ENCODE measurements around the gene SERPINH1. TPM values are rescaled to one million over a fixed set of nuclear protein-coding genes. Genes with fewer than 3 reads are reported as not detected.

SERPINH1 gene
- total RNA-seq, 1 donor from 2014 or later = 234 TPM

DNA sequence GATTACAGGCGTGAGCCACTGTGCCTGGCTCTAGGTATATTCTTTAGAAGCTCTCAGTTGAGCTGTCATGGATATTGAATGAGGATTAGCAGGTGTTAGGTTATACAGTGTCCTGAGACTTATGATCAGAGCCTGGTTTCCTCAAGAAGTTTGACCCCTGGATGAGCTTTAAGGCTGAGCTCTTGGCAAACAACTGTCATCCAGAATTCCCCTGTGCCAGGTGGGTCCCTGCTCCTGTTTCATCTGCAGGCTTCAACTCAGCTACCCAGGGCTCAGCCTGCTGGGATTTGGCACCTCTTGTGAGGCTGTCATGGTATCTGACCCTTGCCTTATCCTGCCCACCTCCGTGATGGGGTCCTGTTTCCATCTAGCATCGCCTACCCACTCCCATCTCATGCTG is 24.3 kb downstream of the SERPINH1 start:
- H3K4me3 Mint-ChIP-seq (ENCODE audit: low read depth) = no peak overlapping the region
- no peaks in the 10 kb centered on the region for H3K9me3 Mint-ChIP-seq (ENCODE audit: low read depth)
- no peaks in the 10 kb centered on the region for H3K36me3 Mint-ChIP-seq (ENCODE audit: insufficient read depth)
- DNase-seq (ENCODE audit: low spot score, unreplicated experiment) = no peak
- TF ChIP-seq, protein P1, sequence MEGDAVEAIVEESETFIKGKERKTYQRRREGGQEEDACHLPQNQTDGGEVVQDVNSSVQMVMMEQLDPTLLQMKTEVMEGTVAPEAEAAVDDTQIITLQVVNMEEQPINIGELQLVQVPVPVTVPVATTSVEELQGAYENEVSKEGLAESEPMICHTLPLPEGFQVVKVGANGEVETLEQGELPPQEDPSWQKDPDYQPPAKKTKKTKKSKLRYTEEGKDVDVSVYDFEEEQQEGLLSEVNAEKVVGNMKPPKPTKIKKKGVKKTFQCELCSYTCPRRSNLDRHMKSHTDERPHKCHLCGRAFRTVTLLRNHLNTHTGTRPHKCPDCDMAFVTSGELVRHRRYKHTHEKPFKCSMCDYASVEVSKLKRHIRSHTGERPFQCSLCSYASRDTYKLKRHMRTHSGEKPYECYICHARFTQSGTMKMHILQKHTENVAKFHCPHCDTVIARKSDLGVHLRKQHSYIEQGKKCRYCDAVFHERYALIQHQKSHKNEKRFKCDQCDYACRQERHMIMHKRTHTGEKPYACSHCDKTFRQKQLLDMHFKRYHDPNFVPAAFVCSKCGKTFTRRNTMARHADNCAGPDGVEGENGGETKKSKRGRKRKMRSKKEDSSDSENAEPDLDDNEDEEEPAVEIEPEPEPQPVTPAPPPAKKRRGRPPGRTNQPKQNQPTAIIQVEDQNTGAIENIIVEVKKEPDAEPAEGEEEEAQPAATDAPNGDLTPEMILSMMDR (IDR thresholded peaks at IDR 0.05; ENCODE audit: unreplicated experiment) = no peak
- peaks cover 6% of the 10 kb centered on the region for H3K4me1 Mint-ChIP-seq (ENCODE audit: low read depth)
- H3K27me3 Mint-ChIP-seq = no peaks in the 10 kb centered on the region
- H3K27ac Mint-ChIP-seq = no peak overlapping the region

DNA sequence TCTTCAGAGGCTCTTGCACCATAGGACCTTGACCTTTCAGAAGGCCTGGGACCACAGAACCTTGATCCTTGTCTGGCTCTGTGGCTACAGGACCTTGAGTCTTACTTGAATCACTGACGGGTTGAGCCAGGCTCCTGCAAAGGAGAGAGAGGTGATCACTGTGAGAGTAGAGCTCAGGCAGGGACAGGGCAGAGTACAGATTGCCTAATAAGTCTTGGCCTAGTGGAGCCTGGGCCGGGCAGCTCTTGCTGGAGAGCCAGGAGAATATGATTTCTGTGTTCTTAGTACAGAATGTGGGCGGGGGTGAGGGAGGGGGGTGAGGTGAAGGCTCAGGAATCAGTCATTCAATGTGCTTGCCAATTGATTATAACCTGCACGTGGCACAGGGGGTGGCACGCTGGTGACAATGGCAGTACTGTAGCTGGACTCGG is 26.0 kb downstream of the SERPINH1 start:
- H3K36me3 Mint-ChIP-seq (ENCODE audit: insufficient read depth) = no peaks in the 10 kb centered on the region
- H3K27ac Mint-ChIP-seq = no peak overlapping the region
- H3K27me3 Mint-ChIP-seq = peaks cover 3% of the 10 kb centered on the region
- TF ChIP-seq, protein P1 (IDR thresholded peaks at IDR 0.05; ENCODE audit: unreplicated experiment) = no peak
- no peak for DNase-seq (ENCODE audit: low spot score, unreplicated experiment)
- peaks cover 14% of the 10 kb centered on the region for H3K4me1 Mint-ChIP-seq (ENCODE audit: low read depth)
- H3K4me3 Mint-ChIP-seq (ENCODE audit: low read depth) = no peak overlapping the region
- no peaks in the 10 kb centered on the region for H3K9me3 Mint-ChIP-seq (ENCODE audit: low read depth)

DNA sequence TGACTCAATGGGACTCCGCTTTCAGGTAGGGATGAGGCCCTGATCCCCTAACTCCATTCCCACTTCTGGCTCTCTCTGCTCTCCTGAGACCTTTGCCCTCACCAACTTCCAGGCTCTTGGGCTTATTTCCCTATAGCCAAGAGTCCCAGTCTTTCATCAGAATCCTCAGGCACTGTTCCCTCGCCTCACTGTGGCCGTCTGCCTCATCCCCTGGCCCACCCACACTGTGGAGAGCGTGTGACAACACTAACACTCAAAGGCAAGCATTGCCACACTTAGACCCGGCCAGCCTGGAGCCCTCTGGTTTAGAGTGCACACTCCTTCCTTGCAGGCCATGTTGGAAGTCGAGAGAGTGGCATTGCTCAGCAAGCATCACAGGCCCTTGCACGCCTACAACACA is 27.0 kb downstream of the SERPINH1 start:
- H3K9me3 Mint-ChIP-seq (ENCODE audit: low read depth) = no peaks in the 10 kb centered on the region
- H3K27me3 Mint-ChIP-seq = peaks cover 3% of the 10 kb centered on the region
- H3K4me3 Mint-ChIP-seq (ENCODE audit: low read depth) = no peak overlapping the region
- peaks cover 16% of the 10 kb centered on the region for H3K4me1 Mint-ChIP-seq (ENCODE audit: low read depth)
- H3K27ac Mint-ChIP-seq = no peak overlapping the region
- H3K36me3 Mint-ChIP-seq (ENCODE audit: insufficient read depth) = no peaks in the 10 kb centered on the region
- DNase-seq (ENCODE audit: low spot score, unreplicated experiment) = no peak
- TF ChIP-seq, protein P1 (IDR thresholded peaks at IDR 0.05; ENCODE audit: unreplicated experiment) = no peak

DNA sequence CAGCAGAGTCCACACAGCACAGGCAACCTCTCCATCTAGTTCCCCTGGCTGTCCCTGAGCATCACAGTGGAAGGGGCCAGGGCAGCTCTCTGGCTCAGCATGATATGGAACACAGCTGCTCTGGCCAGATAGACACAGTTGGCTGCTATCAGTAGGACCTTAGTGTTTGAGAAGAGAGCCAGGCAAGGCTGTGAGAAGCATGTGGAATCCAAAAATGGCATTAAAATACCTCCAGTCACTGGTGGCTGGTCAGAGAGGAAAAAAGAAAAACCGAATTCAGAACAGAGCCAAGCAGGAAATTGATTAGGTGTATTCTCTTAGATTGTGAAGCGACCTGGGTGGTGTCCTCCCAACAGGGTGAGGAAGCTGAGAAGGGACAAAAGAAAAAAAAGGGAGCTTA is 27.9 kb downstream of the SERPINH1 start:
- no peak overlapping the region for H3K27ac Mint-ChIP-seq

DNA sequence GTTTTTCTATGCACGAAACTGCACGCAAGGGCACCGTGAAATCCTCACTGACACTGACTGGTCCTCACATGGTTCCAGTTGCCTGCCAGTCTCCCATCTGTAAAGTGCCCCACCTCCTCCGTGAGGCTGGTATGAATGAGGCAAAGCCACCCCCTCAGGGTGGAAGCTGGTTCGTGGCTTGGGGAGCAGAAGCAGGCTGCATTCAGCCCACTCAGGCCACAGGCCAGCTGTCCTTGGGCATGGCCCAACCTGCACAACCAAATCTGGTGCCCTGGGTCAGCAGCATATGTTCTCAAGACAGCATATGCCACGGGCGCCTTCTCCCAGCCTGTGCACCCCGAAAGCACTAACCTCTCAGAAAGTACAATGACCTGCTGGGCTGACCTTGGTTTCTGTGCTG is 29.3 kb downstream of the SERPINH1 start:
- DNase-seq (ENCODE audit: low spot score, unreplicated experiment) = no peak

More for the DNA sequence above, 27.9 kb downstream of the SERPINH1 start:
- peaks cover 3% of the 10 kb centered on the region for H3K27me3 Mint-ChIP-seq
- H3K36me3 Mint-ChIP-seq (ENCODE audit: insufficient read depth) = no peaks in the 10 kb centered on the region
- no peak overlapping the region for H3K4me3 Mint-ChIP-seq (ENCODE audit: low read depth)
- no peak for DNase-seq (ENCODE audit: low spot score, unreplicated experiment)
- H3K9me3 Mint-ChIP-seq (ENCODE audit: low read depth) = no peaks in the 10 kb centered on the region
- peaks cover 14% of the 10 kb centered on the region for H3K4me1 Mint-ChIP-seq (ENCODE audit: low read depth)
- TF ChIP-seq, protein P1 (IDR thresholded peaks at IDR 0.05; ENCODE audit: unreplicated experiment) = no peak

More for the DNA sequence above, 29.3 kb downstream of the SERPINH1 start:
- H3K4me3 Mint-ChIP-seq (ENCODE audit: low read depth) = no peak overlapping the region
- H3K27me3 Mint-ChIP-seq = peaks cover 7% of the 10 kb centered on the region
- no peaks in the 10 kb centered on the region for H3K9me3 Mint-ChIP-seq (ENCODE audit: low read depth)
- TF ChIP-seq, protein P1 (IDR thresholded peaks at IDR 0.05; ENCODE audit: unreplicated experiment) = no peak
- H3K36me3 Mint-ChIP-seq (ENCODE audit: insufficient read depth) = no peaks in the 10 kb centered on the region
- no peak overlapping the region for H3K27ac Mint-ChIP-seq
- peaks cover 14% of the 10 kb centered on the region for H3K4me1 Mint-ChIP-seq (ENCODE audit: low read depth)

All from progenitor cell of endocrine pancreas (in vitro differentiated cells).